Skeletal muscle tissue (tissue), 4 donors: ENCODE measurements around the gene COASY. TPM values are rescaled to one million over a fixed set of nuclear protein-coding genes. Genes with fewer than 3 reads are reported as not detected.
"Not testable (repeated sequence)": the region's sequence is repeated elsewhere in the genome, so short reads cannot be mapped to it uniquely, and the experiment has no call there.

Source experiments
- H3K27ac ChIP-seq: one replicate; pipeline ENCODE4 v1.7.0; 2013; ENCODE audit warnings: mild to moderate bottlenecking, low read depth, low read length, inconsistent platforms
- H3K27me3 ChIP-seq, 3 donors: one replicate each; pipeline ENCODE4 v1.7.0; 2013; ENCODE audit warnings: low read length in 3 of 3; ENCODE audit not compliant: control insufficient read depth in 3 of 3, insufficient read depth in 3 of 3
- H3K36me3 ChIP-seq, 3 donors: one replicate each; pipeline ENCODE4 v1.7.0; 2013; ENCODE audit warnings: low read length in 3 of 3; ENCODE audit not compliant: control insufficient read depth in 3 of 3, insufficient read depth in 3 of 3
- H3K4me1 ChIP-seq, 3 donors: one replicate each; pipeline ENCODE4 v1.7.0; 2013; ENCODE audit warnings: low read length in 3 of 3, mild to moderate bottlenecking in 3 of 3; ENCODE audit not compliant: control insufficient read depth in 3 of 3, insufficient read depth in 3 of 3
- H3K4me3 ChIP-seq, 3 donors: one replicate each; pipeline ENCODE4 v1.7.0; 2013; ENCODE audit warnings: low read length in 3 of 3
- H3K9ac ChIP-seq, 3 donors: one replicate each; pipeline ENCODE4 v1.7.0; 2013; ENCODE audit warnings: low read length in 3 of 3, mild to moderate bottlenecking in 3 of 3, moderate library complexity in 2 of 3, low read depth in 1 of 3
- H3K9me3 ChIP-seq, 3 donors: one replicate each; pipeline ENCODE4 v1.7.0; 2013; ENCODE audit warnings: low read length in 3 of 3; ENCODE audit not compliant: control insufficient read depth in 3 of 3
- total RNA-seq: library from RNA; depleted of rRNA; stranded (reverse); fragments of >200 nt; gene quantifications from one replicate; pipeline ENCODE4 v1.2.3, GENCODE V29; 2014
- donor health status: Osteomylitis.

Gene COASY
- total RNA-seq, 1 donor from 2014 or later: 6.3 TPM

DNA sequence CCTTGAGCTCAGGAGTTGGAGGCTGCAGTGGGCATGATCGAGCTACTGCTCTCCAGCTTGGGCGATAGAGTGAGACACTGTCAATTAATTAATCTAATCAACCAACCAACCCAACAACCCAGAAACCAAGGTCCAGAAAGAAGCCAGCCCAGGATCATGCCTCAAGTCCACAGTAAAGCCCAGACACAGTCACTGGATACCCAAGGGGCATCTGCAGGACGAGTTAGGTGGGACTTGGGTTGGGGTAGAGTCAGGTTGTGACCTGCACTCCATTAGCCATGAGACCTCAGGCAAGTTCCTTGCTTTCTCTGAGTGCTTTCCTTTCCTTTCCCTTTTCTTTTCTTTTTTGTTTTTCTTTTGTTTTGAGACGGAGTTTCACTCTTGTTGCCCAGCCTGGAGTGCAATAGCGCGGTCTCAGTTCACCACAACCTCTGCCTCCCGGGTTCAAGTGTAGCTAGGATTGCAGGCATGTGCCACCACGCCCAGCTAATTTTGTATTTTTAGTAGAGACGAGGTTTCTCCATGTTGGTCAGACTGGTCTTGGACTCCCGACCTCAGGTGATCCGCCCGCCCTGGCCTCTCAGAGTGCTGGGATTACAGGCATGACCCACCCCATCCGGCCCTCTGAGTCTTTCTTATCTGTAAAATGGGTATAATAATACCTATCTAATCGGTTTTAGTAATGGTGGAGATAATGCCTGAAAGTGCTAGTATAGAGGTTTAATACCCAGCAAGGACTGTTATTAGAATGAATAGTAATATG, 12.8 kb upstream of the COASY start:
- Histone ChIP-seq H3K36me3 (no peaks in the 10 kb centered on the region), H3K4me1 (peaks cover 10 to 16% (median 16%) of the 10 kb centered on the region in 3 donors), H3K9me3 (no peaks in the 10 kb centered on the region), H3K9ac (no peak overlapping the region), H3K27ac (no peak overlapping the region), H3K4me3 (no peak overlapping the region), H3K27me3 (no peaks in the 10 kb centered on the region)

GRCh38 chr17:42552736-42553135, 9.2 kb upstream of the COASY start, which contains the start of gene HSD17B1:
TSS of gene HSD17B1 (plus strand) at chr17:42552923. CDS start at chr17:42552934, 11 bp downstream.
- Histone ChIP-seq H3K4me3 (peak within 1 kb of the TSS in 2 of 3 donors; percentile 96 to 97), H3K9ac (peak within 1 kb of the TSS; percentile 14 to 96 (median 95)), H3K4me1 (peaks cover 17 to 21% (median 18%) of the 10 kb centered on the region in 3 donors)
- H3K27ac ChIP-seq, H3K9me3 ChIP-seq, H3K36me3 ChIP-seq, H3K27me3 ChIP-seq: not testable (repeated sequence)

- no peaks in the 10 kb centered on the region for H3K27me3 ChIP-seq
- H3K36me3 ChIP-seq: no peaks in the 10 kb centered on the region
- peak overlapping the region; percentile 14 to 96 (median 95) for H3K9ac ChIP-seq
- H3K4me1 ChIP-seq: peaks cover 15 to 21% (median 17%) of the 10 kb centered on the region in 3 donors
- no peak overlapping the region for H3K27ac ChIP-seq
- H3K4me3 ChIP-seq: peak overlapping the region in 1 of 3 donors; percentile 97
- H3K9me3 ChIP-seq: no peaks in the 10 kb centered on the region
These were observed 8.7 kb upstream of the COASY start for GRCh38 chr17:42553161-42553818.

DNA sequence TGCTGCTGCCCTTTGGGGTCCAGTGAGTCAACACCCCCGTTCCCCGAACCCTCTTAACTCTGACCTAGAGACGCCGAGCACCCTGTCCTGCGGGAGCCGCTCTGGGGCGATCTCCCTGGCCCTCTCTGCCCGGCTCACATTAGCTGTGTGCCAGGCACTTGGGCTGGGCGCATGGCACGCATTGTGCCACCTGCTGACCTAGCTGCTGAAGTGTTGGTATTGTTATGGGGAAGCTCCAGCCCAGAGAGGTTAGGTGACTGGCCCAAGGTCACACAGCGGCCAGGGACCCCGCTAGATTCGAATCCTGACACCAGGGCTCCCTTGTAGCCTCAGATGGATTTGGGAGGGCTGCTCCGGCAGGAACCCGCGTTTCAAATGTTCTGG, 8.1 kb upstream of the COASY start:
- no peaks in the 10 kb centered on the region for H3K36me3 ChIP-seq
- peak overlapping the region; percentile 85 for H3K27ac ChIP-seq
- peak overlapping the region; percentile 84 to 97 (median 96) for H3K4me3 ChIP-seq
- H3K9me3 ChIP-seq: no peaks in the 10 kb centered on the region
- H3K9ac ChIP-seq: peak overlapping the region; percentile 95 to 96 (median 95)
- H3K4me1 ChIP-seq: peaks cover 15 to 21% (median 17%) of the 10 kb centered on the region in 3 donors
- no peaks in the 10 kb centered on the region for H3K27me3 ChIP-seq

GRCh38 chr17:42554250-42555121, 7.5 kb upstream of the COASY start:
- Histone ChIP-seq H3K9me3 (no peaks in the 10 kb centered on the region), H3K4me1 (peaks cover 15 to 21% (median 17%) of the 10 kb centered on the region in 3 donors), H3K36me3 (no peaks in the 10 kb centered on the region), H3K9ac (peak overlapping the region; percentile 95 to 96 (median 95)), H3K27ac (peak overlapping the region; percentile 85), H3K27me3 (no peaks in the 10 kb centered on the region), H3K4me3 (peak overlapping the region; percentile 84 to 97 (median 96))

GRCh38 chr17:42555122-42555622, 6.8 kb upstream of the COASY start:
- no peaks in the 10 kb centered on the region for H3K9me3 ChIP-seq

GRCh38 chr17:42555961-42556617, 5.9 kb upstream of the COASY start:
- not testable (repeated sequence) for H3K36me3 ChIP-seq, H3K27ac ChIP-seq, H3K9me3 ChIP-seq, H3K27me3 ChIP-seq, H3K4me3 ChIP-seq
- H3K9ac ChIP-seq: peak overlapping the region in 1 of 3 donors; percentile 95
- peaks cover 15 to 21% (median 17%) of the 10 kb centered on the region in 3 donors for H3K4me1 ChIP-seq

More at GRCh38 chr17:42555122-42555622, 6.8 kb upstream of the COASY start:
- no peaks in the 10 kb centered on the region for H3K27me3 ChIP-seq
- H3K36me3 ChIP-seq: no peaks in the 10 kb centered on the region
- H3K27ac ChIP-seq: peak overlapping the region; percentile 85
- H3K4me3 ChIP-seq: peak overlapping the region; percentile 84 to 97 (median 96)
- peaks cover 15 to 21% (median 17%) of the 10 kb centered on the region in 3 donors for H3K4me1 ChIP-seq
- H3K9ac ChIP-seq: peak overlapping the region; percentile 95 to 96 (median 95)

DNA sequence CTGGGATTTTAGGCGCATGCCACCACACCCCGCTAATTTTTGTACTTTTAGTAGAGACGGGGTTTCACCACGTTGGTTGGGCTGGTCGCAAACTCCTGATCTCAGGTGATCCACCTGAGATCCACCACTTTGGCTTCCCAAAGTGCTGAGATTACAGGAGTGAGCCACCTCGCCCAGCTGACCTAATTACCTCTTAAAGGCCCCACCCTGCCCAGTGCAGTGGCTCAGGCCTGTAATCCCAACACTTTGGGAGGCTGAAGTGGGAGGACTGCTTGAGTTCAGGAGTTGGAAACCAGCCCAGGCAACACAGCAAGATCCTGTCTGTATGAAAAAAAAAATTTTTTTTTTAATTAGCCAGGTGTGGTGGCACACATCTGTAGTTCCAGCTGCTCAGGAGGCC, 2.9 kb upstream of the COASY start:
- peaks cover 32 to 37% (median 34%) of the 10 kb centered on the region in 3 donors for H3K4me1 ChIP-seq
- no peaks in the 10 kb centered on the region for H3K9me3 ChIP-seq
- no peaks in the 10 kb centered on the region for H3K27me3 ChIP-seq
- H3K9ac ChIP-seq: no peak overlapping the region
- peaks cover under 1 to 6% (median 5%) of the 10 kb centered on the region in 3 donors for H3K36me3 ChIP-seq
- H3K27ac ChIP-seq: no peak overlapping the region
- no peak overlapping the region for H3K4me3 ChIP-seq

GRCh38 chr17:42560246-42560645, 1.7 kb upstream of the COASY start:
- peaks cover 30 to 40% (median 34%) of the 10 kb centered on the region in 3 donors for H3K4me1 ChIP-seq
- peaks cover 13 to 16% (median 16%) of the 10 kb centered on the region in 3 donors for H3K36me3 ChIP-seq
- H3K9ac ChIP-seq: peak overlapping the region in 1 of 3 donors; percentile 23
- no peak overlapping the region for H3K4me3 ChIP-seq
- no peaks in the 10 kb centered on the region for H3K27me3 ChIP-seq
- H3K27ac ChIP-seq: no peak overlapping the region
- H3K9me3 ChIP-seq: no peaks in the 10 kb centered on the region
